K562 (cell line): ENCODE results near the gene GNAI2. TPM values are rescaled to one million over a fixed set of nuclear protein-coding genes. Genes with fewer than 3 reads are reported as not detected.

Experiments
- CEBPB ChIP-seq: fragments of 450-650 bp; IDR thresholded peaks from 2 replicates; pipeline ENCODE4 v1.6.1; 2016; ENCODE audit warnings: missing genetic modification characterization, missing compliant biosample characterization
- GABPB1 ChIP-seq: sonication (generic); formaldehyde crosslinking; IDR thresholded peaks from 2 replicates; pipeline ENCODE4 v1.8.0; 2022; ENCODE audit warnings: mild to moderate bottlenecking, missing genetic modification reagents
- POLR2G ChIP-seq: fragments of 200-400 bp; formaldehyde crosslinking; IDR thresholded peaks from 2 replicates; pipeline ENCODE4 v1.6.1; 2017; ENCODE audit warnings: low read depth, mild to moderate bottlenecking, antibody characterized with exemption, low read length, moderate library complexity
- RBFOX2 ChIP-seq: fragments of 200-400 bp; formaldehyde crosslinking; IDR thresholded peaks from 2 replicates; pipeline ENCODE4 v1.6.1; 2017; ENCODE audit warnings: low read depth, mild to moderate bottlenecking, low read length, moderate library complexity
- SP1 ChIP-seq: sonication (generic); formaldehyde crosslinking; IDR thresholded peaks from 2 replicates; pipeline ENCODE4 v1.8.1; 2022; ENCODE audit warnings: mild to moderate bottlenecking, missing genetic modification reagents
- ZFP36 ChIP-seq: fragments of 150-350 bp; IDR thresholded peaks from 2 replicates; pipeline ENCODE4 v1.6.1; 2018; ENCODE audit warnings: low read length, low read depth; ENCODE audit not compliant: partially characterized antibody
- polyA plus RNA-seq, 8 experiments: library from polyadenylated mRNA; depleted of rRNA in 4 of 8; stranded (reverse) in 5 of 8; unstranded in 3 of 8; fragments of >200 nt; fragmentation: Nextera tagmentation in 2 of 8; fragmentation: Illumina TruSeq in 1 of 8; extraction: Ambion mirVana in 2 of 8; extraction: Trizol in 1 of 8; gene quantifications; 2 replicates each; pipeline versions ENCODE4 v1.2.1 to v1.2.3, GENCODE V29; 2011 to 2014; ENCODE audit warnings: inconsistent platforms in 1 of 8, missing spikeins in 1 of 8
- total RNA-seq, 7 experiments: library from RNA; depleted of rRNA in 6 of 7; stranded (reverse); fragments of >200 nt in 6 of 7; fragmentation: Illumina TruSeq in 2 of 7; extraction: Trizol in 2 of 7; gene quantifications; 2 replicates each; pipeline versions ENCODE4 v1.2.1 to v1.2.3, GENCODE V29; 2011 to 2021; ENCODE audit warnings: low replicate concordance in 1 of 7
- TF ChIP-seq, protein P1 (sequence below): sonication (generic); formaldehyde crosslinking; IDR thresholded peaks from 2 replicates; pipeline ENCODE4 v1.8.0; 2022; ENCODE audit warnings: mild to moderate bottlenecking, missing genetic modification reagents
- TF ChIP-seq, protein P2 (sequence below): fragments of 450-650 bp; conservative IDR thresholded peaks from 2 replicates; pipeline ENCODE4 v1.6.1; 2016; ENCODE audit warnings: missing genetic modification characterization, low read depth, mild to moderate bottlenecking, missing compliant biosample characterization, moderate library complexity
- TF ChIP-seq, protein P3 (sequence below), 3 experiments: fragments of 200-800 bp in 1 of 3; fragments of 250-450 bp in 1 of 3; fragments of 450-650 bp in 1 of 3; sonication (Bioruptor Pico) in 1 of 3; sonication (Bioruptor generic) in 1 of 3; formaldehyde crosslinking in 1 of 3; IDR thresholded peaks; 2 replicates each; pipeline versions ENCODE4 v1.6.1 to v1.8.0; 2016 to 2022; ENCODE audit warnings: mild to moderate bottlenecking in 2 of 3, missing genetic modification characterization in 2 of 3, missing compliant biosample characterization in 1 of 3, moderate library complexity in 1 of 3
- TF ChIP-seq, protein P4 (sequence below): fragments of 200-800 bp; sonication (Bioruptor generic); IDR thresholded peaks from 2 replicates; pipeline ENCODE4 v1.6.1; 2016; ENCODE audit warnings: missing genetic modification characterization, missing compliant biosample characterization

The GNAI2 gene
- total and polyA plus RNA-seq, 9 of the 15 experiments (the other 6 are each of a cell fraction or from before 2014, with no cell fraction given), result 1.1 to 72.2 (median 42.7) TPM

DNA sequence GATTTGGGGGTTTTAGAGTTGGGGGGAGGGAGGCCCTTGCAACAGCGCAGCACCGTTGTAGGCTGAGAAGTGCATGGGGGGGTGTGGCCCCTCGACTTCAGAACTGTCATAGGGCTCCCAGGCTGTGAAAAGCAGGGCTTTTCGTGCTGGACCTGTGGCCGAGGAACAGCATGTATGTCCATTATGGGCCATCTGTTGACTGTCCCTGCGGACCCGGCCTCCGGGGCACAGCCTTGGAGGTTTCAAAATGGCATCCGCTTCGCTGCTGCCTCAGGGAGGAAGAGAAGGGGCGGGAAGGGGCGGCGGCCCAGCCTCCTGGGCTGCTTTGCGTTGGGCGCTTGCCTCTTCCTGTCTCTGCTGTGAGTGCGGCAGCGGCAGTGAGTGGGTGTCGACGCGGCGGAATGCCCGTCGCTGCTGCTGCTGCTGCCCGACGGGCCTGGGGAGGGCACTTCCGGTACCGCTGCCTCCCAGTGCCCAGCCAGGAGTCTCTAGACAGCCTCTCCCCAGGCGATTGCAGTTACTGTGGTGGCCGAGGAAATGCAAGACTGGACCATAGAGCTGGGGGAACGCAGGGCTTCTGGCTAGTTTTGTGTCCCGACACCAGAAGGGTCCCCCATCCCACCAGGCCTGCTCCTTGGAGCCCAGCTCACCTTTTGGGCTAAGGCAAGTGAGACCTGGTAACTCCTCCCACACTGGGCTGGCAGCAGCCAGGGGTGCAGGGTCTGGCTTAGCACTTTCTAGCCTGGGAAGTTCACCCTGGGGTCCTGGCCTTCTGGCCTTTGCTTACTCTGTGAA, 1.9 kb downstream of the GNAI2 start (continued):
- TF ChIP-seq, protein P1, sequence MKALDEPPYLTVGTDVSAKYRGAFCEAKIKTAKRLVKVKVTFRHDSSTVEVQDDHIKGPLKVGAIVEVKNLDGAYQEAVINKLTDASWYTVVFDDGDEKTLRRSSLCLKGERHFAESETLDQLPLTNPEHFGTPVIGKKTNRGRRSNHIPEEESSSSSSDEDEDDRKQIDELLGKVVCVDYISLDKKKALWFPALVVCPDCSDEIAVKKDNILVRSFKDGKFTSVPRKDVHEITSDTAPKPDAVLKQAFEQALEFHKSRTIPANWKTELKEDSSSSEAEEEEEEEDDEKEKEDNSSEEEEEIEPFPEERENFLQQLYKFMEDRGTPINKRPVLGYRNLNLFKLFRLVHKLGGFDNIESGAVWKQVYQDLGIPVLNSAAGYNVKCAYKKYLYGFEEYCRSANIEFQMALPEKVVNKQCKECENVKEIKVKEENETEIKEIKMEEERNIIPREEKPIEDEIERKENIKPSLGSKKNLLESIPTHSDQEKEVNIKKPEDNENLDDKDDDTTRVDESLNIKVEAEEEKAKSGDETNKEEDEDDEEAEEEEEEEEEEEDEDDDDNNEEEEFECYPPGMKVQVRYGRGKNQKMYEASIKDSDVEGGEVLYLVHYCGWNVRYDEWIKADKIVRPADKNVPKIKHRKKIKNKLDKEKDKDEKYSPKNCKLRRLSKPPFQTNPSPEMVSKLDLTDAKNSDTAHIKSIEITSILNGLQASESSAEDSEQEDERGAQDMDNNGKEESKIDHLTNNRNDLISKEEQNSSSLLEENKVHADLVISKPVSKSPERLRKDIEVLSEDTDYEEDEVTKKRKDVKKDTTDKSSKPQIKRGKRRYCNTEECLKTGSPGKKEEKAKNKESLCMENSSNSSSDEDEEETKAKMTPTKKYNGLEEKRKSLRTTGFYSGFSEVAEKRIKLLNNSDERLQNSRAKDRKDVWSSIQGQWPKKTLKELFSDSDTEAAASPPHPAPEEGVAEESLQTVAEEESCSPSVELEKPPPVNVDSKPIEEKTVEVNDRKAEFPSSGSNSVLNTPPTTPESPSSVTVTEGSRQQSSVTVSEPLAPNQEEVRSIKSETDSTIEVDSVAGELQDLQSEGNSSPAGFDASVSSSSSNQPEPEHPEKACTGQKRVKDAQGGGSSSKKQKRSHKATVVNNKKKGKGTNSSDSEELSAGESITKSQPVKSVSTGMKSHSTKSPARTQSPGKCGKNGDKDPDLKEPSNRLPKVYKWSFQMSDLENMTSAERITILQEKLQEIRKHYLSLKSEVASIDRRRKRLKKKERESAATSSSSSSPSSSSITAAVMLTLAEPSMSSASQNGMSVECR (CRISPR knock-in tag), result peak; percentile 49
- TF ChIP-seq POLR2G (peak; percentile 57), SP1 (CRISPR knock-in tag) (peak; percentile 34; the same call in 1 of the 2 replicates), ZFP36 (peak; percentile 21), CEBPB (tag) (no peak), GABPB1 (CRISPR knock-in tag) (peak; percentile 67; the same call in 1 of the 2 replicates), RBFOX2 (peak; percentile 43)
- TF ChIP-seq, protein P2, sequence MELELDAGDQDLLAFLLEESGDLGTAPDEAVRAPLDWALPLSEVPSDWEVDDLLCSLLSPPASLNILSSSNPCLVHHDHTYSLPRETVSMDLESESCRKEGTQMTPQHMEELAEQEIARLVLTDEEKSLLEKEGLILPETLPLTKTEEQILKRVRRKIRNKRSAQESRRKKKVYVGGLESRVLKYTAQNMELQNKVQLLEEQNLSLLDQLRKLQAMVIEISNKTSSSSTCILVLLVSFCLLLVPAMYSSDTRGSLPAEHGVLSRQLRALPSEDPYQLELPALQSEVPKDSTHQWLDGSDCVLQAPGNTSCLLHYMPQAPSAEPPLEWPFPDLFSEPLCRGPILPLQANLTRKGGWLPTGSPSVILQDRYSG (tag), result no peak
- TF ChIP-seq, protein P3, sequence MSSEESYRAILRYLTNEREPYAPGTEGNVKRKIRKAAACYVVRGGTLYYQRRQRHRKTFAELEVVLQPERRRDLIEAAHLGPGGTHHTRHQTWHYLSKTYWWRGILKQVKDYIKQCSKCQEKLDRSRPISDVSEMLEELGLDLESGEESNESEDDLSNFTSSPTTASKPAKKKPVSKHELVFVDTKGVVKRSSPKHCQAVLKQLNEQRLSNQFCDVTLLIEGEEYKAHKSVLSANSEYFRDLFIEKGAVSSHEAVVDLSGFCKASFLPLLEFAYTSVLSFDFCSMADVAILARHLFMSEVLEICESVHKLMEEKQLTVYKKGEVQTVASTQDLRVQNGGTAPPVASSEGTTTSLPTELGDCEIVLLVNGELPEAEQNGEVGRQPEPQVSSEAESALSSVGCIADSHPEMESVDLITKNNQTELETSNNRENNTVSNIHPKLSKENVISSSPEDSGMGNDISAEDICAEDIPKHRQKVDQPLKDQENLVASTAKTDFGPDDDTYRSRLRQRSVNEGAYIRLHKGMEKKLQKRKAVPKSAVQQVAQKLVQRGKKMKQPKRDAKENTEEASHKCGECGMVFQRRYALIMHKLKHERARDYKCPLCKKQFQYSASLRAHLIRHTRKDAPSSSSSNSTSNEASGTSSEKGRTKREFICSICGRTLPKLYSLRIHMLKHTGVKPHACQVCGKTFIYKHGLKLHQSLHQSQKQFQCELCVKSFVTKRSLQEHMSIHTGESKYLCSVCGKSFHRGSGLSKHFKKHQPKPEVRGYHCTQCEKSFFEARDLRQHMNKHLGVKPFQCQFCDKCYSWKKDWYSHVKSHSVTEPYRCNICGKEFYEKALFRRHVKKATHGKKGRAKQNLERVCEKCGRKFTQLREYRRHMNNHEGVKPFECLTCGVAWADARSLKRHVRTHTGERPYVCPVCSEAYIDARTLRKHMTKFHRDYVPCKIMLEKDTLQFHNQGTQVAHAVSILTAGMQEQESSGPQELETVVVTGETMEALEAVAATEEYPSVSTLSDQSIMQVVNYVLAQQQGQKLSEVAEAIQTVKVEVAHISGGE (CRISPR knock-in tag; IDR thresholded peaks at IDR 0.05), result peak in 1 of 3 experiments; percentile 68; a peak in 1 of 6 replicates
- TF ChIP-seq, protein P4, sequence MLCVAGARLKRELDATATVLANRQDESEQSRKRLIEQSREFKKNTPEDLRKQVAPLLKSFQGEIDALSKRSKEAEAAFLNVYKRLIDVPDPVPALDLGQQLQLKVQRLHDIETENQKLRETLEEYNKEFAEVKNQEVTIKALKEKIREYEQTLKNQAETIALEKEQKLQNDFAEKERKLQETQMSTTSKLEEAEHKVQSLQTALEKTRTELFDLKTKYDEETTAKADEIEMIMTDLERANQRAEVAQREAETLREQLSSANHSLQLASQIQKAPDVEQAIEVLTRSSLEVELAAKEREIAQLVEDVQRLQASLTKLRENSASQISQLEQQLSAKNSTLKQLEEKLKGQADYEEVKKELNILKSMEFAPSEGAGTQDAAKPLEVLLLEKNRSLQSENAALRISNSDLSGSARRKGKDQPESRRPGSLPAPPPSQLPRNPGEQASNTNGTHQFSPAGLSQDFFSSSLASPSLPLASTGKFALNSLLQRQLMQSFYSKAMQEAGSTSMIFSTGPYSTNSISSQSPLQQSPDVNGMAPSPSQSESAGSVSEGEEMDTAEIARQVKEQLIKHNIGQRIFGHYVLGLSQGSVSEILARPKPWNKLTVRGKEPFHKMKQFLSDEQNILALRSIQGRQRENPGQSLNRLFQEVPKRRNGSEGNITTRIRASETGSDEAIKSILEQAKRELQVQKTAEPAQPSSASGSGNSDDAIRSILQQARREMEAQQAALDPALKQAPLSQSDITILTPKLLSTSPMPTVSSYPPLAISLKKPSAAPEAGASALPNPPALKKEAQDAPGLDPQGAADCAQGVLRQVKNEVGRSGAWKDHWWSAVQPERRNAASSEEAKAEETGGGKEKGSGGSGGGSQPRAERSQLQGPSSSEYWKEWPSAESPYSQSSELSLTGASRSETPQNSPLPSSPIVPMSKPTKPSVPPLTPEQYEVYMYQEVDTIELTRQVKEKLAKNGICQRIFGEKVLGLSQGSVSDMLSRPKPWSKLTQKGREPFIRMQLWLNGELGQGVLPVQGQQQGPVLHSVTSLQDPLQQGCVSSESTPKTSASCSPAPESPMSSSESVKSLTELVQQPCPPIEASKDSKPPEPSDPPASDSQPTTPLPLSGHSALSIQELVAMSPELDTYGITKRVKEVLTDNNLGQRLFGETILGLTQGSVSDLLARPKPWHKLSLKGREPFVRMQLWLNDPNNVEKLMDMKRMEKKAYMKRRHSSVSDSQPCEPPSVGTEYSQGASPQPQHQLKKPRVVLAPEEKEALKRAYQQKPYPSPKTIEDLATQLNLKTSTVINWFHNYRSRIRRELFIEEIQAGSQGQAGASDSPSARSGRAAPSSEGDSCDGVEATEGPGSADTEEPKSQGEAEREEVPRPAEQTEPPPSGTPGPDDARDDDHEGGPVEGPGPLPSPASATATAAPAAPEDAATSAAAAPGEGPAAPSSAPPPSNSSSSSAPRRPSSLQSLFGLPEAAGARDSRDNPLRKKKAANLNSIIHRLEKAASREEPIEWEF, result no peak
